Measurements from ENCODE around the gene WDR46.
"Not testable (repeated sequence)": the region's sequence is repeated elsewhere in the genome, so short reads cannot be mapped to it uniquely, and the experiment has no call there.

WDR46 gene

DNA sequence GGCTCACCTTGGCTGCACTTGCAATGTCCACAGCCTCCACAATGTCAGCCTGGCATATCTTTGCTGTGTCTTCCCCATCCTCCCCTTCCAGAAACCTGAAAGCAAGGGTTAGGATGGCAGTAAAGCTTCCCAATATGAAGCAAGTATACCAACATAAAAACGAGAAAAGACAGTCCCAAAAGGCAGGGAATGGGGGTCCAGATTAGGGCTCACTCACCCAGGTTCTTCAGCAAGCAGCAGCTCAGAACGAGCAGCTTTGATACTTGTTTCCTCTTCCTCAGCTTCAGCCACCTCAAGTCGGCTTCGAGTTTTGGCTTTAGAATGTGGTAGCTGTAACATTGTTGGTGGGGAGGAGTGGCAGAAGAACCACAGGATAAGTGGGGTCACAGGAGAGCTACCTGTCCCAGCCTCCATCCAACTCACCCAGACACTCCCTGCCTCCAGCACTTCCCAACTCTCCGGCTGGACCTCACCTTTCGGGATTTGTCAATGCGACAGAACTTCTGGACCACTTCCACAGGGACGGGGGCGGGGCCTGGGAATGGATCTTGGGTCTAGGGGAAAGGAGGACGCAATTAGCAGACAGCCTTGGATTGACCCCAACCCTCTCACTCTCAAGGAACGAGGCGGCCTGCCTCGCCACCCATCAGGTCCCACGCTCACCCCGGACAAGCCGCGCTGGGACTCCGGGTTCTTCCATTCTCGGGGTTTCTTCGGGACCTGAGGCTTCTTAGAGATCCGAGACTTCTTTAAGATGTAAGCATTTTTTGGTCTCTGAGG lies 708 bp downstream of the WDR46 start:
- DNase-seq (ENCODE audit: low spot score): no peak

DNA sequence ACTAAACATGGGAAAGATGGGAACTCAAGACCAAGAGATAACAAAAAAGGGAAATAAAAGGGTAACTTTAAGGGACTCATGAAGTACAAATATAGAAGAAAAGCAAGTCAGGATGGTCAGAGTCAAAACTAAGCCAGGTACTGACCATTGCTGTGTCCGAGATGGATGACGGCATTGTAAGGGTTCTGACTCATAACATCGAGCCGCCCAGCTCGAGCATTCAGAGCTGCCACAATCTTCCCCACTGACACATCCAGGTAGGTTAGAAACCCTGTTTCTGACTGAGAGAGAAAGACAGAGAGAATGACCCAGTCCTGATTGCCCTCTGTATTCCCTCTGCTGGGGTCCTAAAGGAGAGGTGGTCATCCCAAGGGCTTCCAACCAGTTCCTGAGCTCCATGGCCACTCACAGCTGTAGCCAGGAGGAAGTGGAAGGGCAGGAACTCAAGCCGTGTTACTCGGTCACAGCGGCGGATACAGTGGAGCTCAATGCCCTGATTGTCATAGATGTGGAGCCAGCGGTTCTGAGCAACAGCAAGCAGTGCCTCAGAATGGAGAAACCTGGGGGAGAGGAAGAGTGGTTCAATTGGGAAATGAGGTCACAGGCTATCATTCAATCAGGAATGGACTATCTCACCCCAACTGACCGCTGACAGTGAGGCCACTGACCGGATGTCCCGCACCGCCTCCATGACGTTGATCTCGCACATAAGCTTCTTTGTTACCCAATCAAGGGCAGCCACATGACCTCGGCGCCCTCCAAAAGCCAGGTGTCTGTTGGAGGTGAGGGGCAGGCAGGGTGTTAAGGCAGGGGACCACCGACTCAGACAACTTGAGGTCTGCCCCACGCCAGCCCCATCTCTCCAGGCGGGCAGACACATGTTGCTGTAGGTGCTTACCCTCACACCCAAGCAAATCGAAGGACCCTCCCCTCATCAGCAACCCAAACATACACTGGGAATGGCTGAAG lies 1.8 kb downstream of the WDR46 start:
- DNase-seq (ENCODE audit: low spot score): no peak

DNA sequence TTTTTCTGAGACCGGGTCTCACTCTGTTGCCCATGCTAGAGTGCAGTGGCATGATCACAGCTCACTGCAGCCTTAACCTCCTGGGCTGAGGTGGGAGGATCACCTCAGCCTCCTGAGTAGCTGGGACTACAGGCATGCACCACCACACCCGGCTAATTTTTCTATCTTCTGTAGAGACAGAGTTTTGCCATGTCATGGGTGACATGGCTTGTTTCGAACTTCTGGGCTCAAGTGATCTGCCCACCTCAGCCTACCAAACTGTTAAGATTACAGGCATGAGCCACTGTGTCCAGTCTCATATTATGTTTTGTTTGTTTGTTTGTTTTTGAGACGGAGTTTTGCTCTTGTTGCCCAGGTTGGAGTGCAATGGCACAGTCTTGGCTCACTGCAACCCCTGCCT lies 3.8 kb downstream of the WDR46 start:
- DNase-seq (ENCODE audit: low spot score): not testable (repeated sequence)

DNA sequence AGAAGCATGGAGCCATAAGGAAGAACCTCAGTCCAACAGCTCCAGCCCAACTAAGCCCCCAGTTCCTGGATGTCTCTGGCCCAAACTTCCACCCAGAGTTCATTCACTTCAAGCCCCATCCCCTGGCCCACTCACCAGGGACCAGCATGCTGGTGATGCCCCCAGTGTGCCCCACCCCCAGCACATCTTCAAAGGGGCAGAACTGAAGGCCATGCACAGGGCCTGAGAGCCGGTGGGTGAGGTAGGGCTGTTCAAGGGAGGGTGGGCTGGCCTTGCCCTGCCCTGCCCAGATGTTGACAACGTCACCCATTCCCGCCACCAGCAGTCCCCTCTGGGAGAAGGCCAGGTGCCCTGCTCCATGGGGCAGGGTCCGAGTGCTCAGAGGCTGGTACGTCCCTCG lies 8.5 kb downstream of the WDR46 start:
- no peak for DNase-seq (ENCODE audit: low spot score)

DNA sequence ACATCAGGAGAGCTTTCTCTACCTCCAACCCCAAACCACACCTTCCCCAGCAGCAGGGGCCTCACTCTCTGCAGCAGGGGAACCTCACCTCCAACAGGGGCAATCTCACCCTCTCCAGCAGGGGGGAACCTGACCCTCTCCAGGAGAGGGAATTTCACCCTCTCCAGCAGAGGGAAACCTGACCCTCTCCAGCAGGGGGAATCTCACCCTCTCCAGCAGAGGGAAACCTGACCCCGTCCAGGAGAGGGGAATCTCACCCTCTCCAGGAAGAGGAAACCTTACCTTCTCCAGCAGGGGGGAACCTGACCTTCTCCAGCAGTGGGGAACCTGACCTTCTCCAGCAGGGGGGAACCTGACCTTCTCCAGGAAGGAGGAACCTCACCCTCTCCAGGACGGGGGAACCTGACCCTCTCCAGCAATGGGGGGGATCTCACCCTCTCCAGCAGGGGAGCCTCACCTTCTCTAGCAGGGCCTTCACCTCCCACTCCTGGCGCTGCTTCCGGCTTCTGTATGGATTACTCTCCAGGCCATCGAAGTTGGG lies 9.0 kb downstream of the WDR46 start:
- DNase-seq (ENCODE audit: low spot score): peak; percentile 82

DNA sequence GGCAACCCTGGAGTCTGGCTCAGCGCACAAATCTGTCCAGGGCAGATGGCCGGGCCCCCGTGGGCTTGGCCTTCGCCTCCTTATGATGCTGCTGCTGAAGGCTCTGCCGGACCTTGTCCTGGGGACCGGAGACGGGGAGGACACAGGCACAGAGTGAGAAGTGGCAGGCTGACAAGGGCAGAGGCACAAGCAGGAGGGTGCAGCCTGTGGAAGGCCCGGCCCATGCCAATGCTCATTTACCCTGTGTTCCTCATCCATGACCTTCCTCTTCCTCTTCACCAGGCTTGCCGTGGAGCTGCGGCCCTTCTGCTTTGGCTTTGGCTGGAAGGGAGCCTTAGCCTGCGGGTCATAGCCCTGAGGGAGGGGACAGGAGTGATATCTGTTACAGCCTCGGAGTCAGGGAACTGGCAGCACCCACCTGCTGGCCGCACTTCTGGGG lies 9.8 kb downstream of the WDR46 start:
- no peak for DNase-seq (ENCODE audit: low spot score)

DNA sequence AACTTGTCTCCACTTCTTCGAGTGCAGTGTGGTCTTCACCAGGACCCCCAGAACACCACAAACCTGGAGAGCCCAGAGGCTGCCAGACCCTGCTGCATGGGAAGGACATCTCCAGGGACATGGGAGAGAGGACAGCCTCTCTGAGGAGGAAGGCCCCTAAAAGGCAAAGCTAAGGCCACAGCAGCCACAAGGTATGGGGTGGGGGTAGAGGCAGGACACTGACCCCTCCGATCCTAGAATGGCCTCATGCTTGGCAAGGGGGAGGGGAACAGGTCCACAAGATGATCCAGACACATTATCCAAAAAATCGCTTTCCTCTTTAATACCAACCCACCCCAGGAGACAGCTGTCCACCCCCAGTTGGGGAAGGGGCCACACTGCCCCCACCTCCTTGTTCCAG lies 10.2 kb downstream of the WDR46 start:
- DNase-seq (ENCODE audit: low spot score): no peak

DNA sequence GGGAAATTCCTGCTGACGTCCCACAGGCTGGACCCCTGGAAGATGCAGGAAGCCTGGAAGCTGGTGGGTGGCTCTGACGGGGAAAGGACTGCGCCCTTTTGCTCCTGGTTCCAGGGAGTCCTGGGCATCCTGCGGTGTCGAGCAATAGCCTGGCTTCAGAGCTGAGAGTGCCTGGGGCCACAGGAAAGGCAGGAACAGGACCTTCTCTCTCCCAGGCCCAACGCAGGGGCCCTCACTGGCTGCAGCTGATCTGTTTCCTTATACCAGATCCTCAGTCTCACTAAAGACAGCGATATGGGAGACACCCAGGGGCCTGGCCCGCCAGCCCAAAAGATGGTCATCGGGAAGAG lies 10.7 kb downstream of the WDR46 start:
- no peak for DNase-seq (ENCODE audit: low spot score)

DNA sequence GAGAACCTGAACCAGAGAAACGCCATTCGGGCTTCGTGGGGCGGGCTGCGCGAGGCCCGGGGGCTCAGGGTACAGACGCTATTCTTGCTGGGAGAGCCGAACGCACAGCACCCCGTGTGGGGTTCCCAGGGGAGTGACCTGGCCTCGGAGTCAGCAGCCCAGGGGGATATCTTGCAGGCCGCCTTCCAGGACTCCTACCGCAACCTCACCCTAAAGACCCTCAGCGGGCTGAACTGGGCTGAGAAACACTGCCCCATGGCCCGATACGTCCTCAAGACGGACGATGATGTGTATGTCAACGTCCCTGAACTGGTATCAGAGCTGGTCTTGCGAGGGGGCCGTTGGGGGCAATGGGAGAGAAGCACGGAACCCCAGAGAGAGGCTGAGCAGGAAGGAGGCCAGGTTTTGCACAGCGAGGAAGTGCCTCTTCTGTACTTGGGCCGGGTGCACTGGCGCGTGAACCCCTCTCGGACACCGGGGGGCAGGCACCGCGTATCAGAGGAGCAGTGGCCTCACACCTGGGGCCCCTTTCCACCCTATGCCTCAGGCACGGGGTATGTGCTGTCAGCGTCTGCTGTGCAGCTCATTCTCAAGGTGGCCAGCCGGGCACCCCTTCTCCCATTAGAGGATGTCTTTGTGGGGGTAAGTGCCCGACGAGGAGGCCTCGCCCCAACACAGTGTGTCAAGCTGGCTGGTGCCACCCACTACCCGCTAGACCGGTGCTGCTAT lies 11.2 kb downstream of the WDR46 start:
- no peak for DNase-seq (ENCODE audit: low spot score)

DNA sequence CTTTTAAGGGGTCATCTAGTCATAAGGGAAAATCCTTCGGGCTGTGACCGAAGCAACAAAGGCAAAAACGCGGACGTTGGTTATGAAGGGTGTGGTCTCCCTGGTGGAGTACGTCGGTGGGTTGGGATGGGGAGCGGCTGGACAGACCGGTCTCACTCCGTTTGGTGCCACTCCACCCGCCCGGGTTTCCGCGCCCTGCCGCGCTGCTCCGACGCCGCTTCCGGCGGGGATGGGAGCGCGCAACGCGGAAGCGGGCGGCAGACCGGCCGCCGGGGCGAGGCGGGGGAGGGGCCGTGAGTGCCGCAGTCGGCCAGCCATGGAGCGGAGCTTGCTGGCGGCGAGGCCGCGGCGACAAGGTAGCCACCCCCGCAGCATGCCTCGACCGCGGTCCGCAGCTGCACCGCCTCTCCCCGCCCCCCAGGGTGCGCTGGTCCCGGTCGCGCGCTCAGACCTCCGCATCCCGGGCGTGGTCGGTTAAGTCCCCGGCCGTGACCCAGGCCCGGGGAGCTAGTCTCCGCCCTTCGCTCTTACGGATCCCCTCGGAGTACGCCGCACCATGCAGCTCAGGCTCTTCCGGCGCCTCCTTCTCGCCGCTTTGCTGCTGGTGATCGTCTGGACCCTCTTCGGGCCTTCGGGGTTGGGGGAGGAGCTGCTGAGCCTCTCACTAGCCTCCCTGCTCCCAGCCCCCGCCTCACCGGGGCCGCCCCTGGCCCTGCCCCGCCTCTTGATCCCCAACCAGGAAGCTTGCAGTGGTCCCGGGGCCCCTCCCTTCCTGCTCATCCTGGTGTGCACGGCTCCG lies 12.0 kb downstream of the WDR46 start, which contains the start of gene B3GALT4:
Gene B3GALT4 (plus strand): TSS at position 260 of the 799 bp plus-strand sequence. CDS start 297 bp downstream, at position 557.
- DNase-seq (ENCODE audit: low spot score): peak; percentile 87

DNA sequence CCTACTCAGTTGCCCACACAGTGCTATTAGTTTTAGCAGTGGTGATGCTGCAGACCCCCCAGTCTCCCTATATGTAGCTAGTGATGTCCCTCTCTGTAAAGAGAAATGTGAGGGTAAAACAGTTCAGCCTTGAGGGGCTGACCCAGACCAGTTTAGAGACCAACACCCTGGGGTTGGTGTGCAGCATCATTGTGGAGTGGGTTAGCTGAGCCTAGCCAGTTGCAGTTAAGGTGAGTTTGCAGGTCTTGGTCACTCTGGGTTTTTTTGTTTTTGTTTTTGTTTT lies 12.5 kb downstream of the WDR46 start:
- no peak for DNase-seq (ENCODE audit: low spot score)

DNA sequence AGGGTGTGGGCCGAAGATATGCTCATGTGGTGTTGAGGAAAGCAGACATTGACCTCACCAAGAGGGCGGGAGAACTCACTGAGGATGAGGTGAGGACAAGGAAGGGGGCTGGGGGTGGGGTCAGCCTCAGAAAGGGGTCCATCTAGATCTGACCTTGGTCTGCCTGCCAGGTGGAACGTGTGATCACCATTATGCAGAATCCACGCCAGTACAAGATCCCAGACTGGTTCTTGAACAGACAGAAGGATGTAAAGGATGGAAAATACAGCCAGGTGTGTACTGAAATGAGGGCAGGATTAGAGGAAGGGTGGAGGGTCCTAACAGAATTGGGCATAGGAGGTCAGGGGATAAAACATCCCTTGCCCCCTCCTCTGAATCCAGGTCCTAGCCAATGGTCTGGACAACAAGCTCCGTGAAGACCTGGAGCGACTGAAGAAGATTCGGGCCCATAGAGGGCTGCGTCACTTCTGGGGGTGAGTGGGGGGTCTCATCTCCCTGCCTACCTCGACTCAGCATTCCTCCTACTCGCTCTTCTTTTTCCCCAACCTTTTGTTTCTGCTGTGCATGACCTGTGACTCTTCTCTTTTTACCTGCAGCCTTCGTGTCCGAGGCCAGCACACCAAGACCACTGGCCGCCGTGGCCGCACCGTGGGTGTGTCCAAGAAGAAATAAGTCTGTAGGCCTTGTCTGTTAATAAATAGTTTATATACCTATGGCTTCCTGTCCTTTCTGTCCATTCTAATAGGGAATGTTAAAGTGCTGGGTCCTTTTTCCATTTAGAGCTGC lies 13.1 kb downstream of the WDR46 start:
- DNase-seq (ENCODE audit: low spot score): not testable (repeated sequence)

DNA sequence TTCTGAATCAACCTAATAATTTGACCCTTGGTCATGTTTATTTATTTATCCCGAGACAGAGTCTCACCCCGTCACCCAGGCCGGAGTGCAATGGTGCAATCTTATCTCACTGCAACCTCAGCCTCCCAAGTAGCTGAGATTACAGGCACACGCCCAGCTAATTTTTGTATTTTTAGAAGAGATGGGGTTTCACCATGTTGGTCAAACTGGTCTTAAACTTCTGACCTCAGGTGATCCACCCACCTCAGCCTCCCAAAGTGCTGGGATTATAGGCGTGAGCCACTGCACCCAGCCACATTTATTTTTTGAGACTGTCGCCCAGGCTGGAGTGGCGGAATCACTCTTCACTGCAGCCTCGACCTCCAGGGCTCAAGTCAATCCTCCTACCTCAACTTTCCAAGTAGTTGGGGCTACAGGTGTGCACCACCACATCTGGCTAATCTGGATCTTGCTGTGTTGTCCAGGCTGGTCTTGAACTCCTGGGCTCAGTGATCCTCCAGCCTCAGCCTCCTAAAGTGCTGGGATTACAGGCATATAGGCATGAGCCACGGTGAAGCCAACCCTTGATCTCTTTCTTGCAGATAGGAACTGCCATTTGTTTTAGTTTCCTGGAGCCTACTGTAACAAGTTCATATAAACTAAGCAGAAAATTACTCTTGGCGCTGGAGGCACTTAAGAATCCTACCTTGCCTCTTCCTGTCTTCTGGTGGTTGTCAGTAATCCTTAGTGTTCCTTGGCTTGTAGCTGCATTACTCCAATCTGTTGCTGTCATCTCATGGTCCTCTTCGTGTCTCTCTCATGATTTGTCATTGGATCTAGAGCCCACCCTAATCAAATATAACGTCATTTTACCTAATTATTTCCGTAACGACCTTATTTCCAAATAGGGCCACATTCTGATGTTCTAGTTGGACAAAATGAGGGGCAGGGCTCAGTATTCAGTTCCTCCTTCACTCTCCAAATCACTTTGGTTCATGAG lies 14.8 kb downstream of the WDR46 start:
- no peak for DNase-seq (ENCODE audit: low spot score)

DNA sequence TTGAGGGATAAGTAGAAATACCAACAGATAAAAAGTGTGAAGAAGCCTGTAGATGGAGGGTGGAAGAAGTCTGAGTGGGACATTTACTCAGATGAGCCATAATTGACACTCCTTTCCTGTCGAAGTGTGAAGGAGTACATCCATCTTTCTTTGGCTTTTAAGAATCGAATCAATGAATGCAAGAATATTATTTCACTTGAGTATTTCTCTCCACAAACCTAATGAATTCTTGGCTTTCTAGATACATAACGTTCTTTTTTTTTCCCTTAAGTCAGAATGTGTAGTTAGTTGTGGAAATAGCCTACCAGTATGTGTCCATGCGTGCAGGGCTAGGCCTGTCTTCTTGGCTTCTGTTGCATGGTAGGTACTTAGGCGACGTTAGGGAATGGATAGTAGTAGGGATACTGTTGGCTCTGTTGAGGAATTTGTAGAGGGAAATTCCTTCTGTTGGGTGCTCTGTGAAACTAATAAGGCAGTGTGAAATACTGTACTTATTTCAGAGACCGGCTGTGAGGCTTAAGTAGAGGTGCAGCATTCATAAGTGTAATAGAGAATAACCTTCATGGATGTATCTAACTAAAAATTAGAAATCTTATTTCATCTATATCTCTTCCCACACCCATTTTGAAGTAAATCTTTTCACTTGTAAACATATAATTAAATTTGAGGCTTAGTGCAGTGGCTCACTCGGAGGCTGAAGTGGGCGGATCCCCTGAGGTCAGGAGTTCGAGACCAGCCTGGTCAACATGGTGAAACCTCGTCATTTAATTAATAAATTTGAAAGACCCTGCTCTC lies 15.7 kb downstream of the WDR46 start:
- DNase-seq (ENCODE audit: low spot score): no peak

DNA sequence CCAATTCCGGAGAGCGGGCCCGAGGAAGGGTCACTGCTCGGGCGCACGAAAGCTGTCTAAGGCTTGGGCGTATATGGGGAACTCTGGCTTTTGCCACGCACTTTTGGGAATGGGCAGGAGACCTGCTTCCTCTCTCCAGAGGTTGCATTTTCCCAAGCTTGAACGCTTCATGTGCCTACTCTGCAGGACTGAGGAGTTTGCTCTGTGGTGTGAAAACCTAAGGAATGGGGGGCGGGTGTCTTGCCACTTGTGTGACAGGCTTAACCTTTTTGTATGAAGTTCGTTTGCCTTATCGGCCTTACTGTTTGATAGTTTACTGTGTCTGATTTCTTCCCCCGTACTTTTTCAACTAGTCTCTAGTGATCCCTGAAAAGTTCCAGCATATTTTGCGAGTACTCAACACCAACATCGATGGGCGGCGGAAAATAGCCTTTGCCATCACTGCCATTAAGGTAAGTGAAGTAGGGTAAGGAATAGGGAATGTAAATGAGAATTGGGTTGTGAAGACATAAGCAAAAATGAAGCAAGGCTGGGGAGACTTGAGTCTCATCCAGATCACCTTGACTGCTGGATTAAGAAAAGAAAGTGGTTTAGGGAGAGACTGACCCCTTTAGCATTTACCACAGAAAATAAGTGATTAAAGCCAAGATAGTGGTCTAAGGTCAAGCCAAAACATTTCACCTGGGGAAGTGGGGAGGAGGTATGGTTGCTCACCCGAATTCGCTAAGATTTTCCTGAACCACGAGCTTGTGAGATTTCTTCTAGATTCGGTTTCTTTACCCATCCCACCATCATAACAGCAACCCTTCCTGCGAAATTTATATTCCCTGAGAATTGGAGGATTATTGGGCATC lies 16.5 kb downstream of the WDR46 start:
- no peak for DNase-seq (ENCODE audit: low spot score)

DNA sequence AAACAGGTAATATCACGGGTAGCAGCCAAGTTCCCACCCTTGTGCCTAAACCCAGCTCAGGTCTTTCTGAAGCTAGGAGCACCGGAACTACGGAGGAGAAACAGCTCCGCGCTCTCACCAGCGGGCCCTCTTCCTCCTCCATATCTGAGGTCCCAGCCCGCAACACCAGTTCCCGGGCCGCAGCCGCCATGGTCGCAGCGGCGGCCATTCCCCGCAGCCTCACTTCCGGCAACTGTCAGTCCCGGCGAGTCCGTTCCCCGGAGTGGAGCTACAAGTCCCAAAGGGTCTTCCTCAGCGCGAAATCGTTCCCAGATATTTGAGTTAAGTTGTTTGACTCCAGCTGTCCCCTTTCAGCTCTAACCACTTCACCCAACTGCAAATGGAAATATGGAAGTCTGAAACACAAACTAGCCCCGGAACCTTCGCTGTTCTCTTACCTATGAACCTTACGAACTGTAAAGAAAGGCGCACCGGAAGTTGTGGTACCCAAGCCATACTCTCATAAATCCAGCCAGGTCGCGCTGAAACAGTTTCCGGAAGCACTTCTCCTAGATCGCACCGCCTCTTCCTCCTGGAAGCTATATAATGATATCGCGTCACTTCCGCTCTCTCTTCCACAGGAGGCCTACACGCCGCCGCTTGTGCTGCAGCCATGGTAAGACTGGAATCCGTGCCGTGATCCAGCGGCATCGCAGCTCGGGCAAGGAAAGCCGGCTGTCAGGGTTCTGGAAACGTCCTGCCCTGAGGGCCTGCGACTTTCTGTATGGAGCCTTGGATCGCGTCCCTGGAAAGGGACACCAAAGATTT lies 17.4 kb downstream of the WDR46 start, which contains the start of the genes RPS18 and VPS52:
Gene RPS18 (plus strand): TSS at position 608 of the 807 bp plus-strand sequence. CDS start 45 bp downstream, at position 653.
Gene VPS52 (minus strand): TSS at position 409 of the 807 bp plus-strand sequence. CDS start 201 bp downstream, at position 208.
- DNase-seq (ENCODE audit: low spot score): peak; percentile 99

Measured in SK-N-DZ (cell line).